Measurements from ENCODE around the gene MAP3K15.

GRCh38 chrX:19554786-19555185, 39.5 kb upstream of the MAP3K15 start:
- TF ChIP-seq CBFB (IDR thresholded peaks at IDR 0.05; ENCODE audit: low read depth) (no peak), SIN3A (IDR thresholded peaks at IDR 0.05; ENCODE audit: low read depth, low read length) (no peak), ZNF274 (IDR thresholded peaks at IDR 0.05; ENCODE audit: insufficient read depth, insufficient read length) (no peak), MYC (IDR thresholded peaks at IDR 0.05; ENCODE audit: insufficient read depth, insufficient read length, insufficient replicate concordance, low read length, severe bottlenecking) (no peak), CHD2 (IDR thresholded peaks at IDR 0.05; ENCODE audit: borderline replicate concordance, low read depth, low read length) (no peak), HCFC1 (IDR thresholded peaks at IDR 0.05; ENCODE audit: low read length) (no peak), CEBPB (IDR thresholded peaks at IDR 0.05; ENCODE audit: borderline replicate concordance in 1 of 2, low read depth in 2 of 2, low read length in 2 of 2) (no peak), NR2C2 (IDR thresholded peaks at IDR 0.05; ENCODE audit: borderline replicate concordance, control insufficient read depth, insufficient read length, low read depth) (no peak), SPI1 (IDR thresholded peaks at IDR 0.05; ENCODE audit: borderline replicate concordance, insufficient read depth, low read depth, low read length) (no peak)
